HG03097 (cell line): ENCODE data around the gene SNAP91.
"Not testable (repeated sequence)": the region's sequence is repeated elsewhere in the genome, so short reads cannot be mapped to it uniquely, and the experiment has no call there.

Experiments
- ATAC-seq: cut with Tn5 transposase; IDR thresholded peaks from one replicate; pipeline ENCODE4 v1.9.1; 2021; ENCODE audit not compliant: unreplicated experiment, low FRiP score

Gene SNAP91

GRCh38 chr6:83708970-83709747, at the start of gene SNAP91:
SNAP91 (minus strand) TSS chr6:83709101; CDS start chr6:83707927, 1,174 bp downstream.
- no peak for ATAC-seq

GRCh38 chr6:83758533-83758932, 49.6 kb upstream of the SNAP91 start:
- no peak for ATAC-seq

GRCh38 chr6:83757021-83757420, 48.1 kb upstream of the SNAP91 start:
- ATAC-seq: no peak

GRCh38 chr6:83756565-83756964, 47.7 kb upstream of the SNAP91 start:
- no peak for ATAC-seq

GRCh38 chr6:83752375-83752774, 43.5 kb upstream of the SNAP91 start:
- not testable (repeated sequence) for ATAC-seq

GRCh38 chr6:83741089-83741488, 32.2 kb upstream of the SNAP91 start:
- ATAC-seq: no peak

- ATAC-seq: no peak
These were observed 26.6 kb upstream of the SNAP91 start for GRCh38 chr6:83735461-83735860.

GRCh38 chr6:83729871-83730270, 21.0 kb upstream of the SNAP91 start:
- ATAC-seq: no peak

- no peak for ATAC-seq
These were observed 14.0 kb upstream of the SNAP91 start for GRCh38 chr6:83722876-83723275.

- ATAC-seq: no peak
These were observed 8.9 kb upstream of the SNAP91 start for GRCh38 chr6:83717809-83718208.

- ATAC-seq: no peak
These were observed 3.1 kb upstream of the SNAP91 start for GRCh38 chr6:83711958-83712357.

- ATAC-seq: no peak
These were observed 798 bp upstream of the SNAP91 start for GRCh38 chr6:83709748-83710050.

GRCh38 chr6:83708546-83708969, 343 bp downstream of the SNAP91 start:
- no peak for ATAC-seq

- ATAC-seq: no peak
These were observed 914 bp downstream of the SNAP91 start for GRCh38 chr6:83707829-83708545.

- no peak for ATAC-seq
These were observed 6.2 kb downstream of the SNAP91 start for GRCh38 chr6:83702749-83703148.

- no peak for ATAC-seq
These were observed 6.8 kb downstream of the SNAP91 start for GRCh38 chr6:83702077-83702476.

- no peak for ATAC-seq
These were observed 12.2 kb downstream of the SNAP91 start for GRCh38 chr6:83696674-83697073.

- ATAC-seq: no peak
These were observed 23.4 kb downstream of the SNAP91 start for GRCh38 chr6:83685481-83685880.

GRCh38 chr6:83677791-83678190, 31.1 kb downstream of the SNAP91 start:
- no peak for ATAC-seq

- no peak for ATAC-seq
These were observed 70.9 kb downstream of the SNAP91 start for GRCh38 chr6:83637953-83638352.

GRCh38 chr6:83636800-83637199, 72.1 kb downstream of the SNAP91 start:
- no peak for ATAC-seq

GRCh38 chr6:83633609-83634008, 75.3 kb downstream of the SNAP91 start:
- ATAC-seq: no peak
